ENCODE data around the gene DHDDS.

Gene DHDDS

DNA sequence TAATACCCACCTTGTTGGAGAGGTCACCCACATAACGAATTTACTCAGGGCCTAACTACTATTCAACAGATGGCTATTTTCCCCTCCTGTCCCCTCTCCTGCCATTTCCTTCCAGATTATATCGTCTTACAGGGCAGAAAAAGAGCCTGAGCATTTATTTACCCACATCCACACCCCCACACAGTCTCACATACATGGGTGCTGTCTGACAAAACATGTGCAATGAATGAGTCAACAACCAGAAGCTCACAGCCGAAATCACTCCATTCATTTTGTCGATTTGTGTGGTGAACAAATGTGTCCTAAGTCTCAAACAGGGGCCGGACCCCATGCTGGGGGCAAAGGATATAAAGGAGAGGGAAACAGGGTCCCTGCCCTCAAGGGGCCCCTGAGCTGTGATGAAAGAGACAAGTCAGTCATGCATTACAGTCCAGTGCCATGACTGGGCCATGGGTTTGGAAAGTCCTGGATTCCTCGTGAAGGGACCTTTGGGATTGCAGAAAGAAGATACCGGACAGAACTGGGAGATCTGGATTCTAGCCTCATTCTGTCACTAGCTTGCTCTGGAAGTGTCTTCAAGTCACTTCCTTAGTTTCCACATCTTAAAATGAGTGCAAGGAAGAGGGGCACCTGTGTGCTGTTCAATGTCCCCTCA is 43.2 kb upstream of the DHDDS start:
- no peak overlapping the region for H3K4me2 ChIP-seq (ENCODE audit: insufficient read depth, low read length, poor library complexity, severe bottlenecking)
- peak overlapping the region; percentile 68 for H2BK5ac ChIP-seq (ENCODE audit: low read length)
- no peak overlapping the region for H3K23ac ChIP-seq (ENCODE audit: low read depth, low read length, poor library complexity)
- no peak overlapping the region for H3K14ac ChIP-seq (ENCODE audit: low read length)
- no peak overlapping the region for H3K18ac ChIP-seq (ENCODE audit: low read length)
- H3K27me3 ChIP-seq (ENCODE audit: control insufficient read depth in 3 of 3, insufficient read depth in 3 of 3, low read depth in 1 of 3, low read length in 3 of 3): no peaks in the 10 kb centered on the region
- H3K9me3 ChIP-seq (replicated peaks in 1 of 2; ENCODE audit: control insufficient read depth in 2 of 2, insufficient read depth in 1 of 2, low read depth in 1 of 2, low read length in 2 of 2): no peaks in the 10 kb centered on the region
- H4K8ac ChIP-seq (ENCODE audit: low read depth, low read length): no peak overlapping the region
- H2AK5ac ChIP-seq (ENCODE audit: low read depth, low read length): peak overlapping the region; percentile 59
- no peak overlapping the region for H3K4ac ChIP-seq (ENCODE audit: low read length)
- no peak overlapping the region for H3K27ac ChIP-seq (replicated peaks; ENCODE audit: low read length)
- no peak for DNase-seq (ENCODE audit: low spot score)
- H2BK15ac ChIP-seq (ENCODE audit: low read length): peak overlapping the region; percentile 46
- no peaks in the 10 kb centered on the region for H3K36me3 ChIP-seq (replicated peaks in 1 of 2; ENCODE audit: control insufficient read depth in 2 of 2, insufficient read depth in 2 of 2, low read length in 2 of 2)
- H3K79me1 ChIP-seq (ENCODE audit: low read depth, low read length): no peaks in the 10 kb centered on the region
- H2BK12ac ChIP-seq (ENCODE audit: low read length): no peak overlapping the region
- no peak overlapping the region for H3K9ac ChIP-seq (ENCODE audit: low read depth, low read length, poor library complexity)
- peak overlapping the region; percentile 31 for H2AFZ ChIP-seq (ENCODE audit: low read length)
- H2BK120ac ChIP-seq (ENCODE audit: low read depth, low read length): no peak overlapping the region
- H4K91ac ChIP-seq (ENCODE audit: low read depth, low read length, poor library complexity): no peak overlapping the region
- no CpG with 5 or more reads among the region's 7 CpGs for WGBS, 2 donors (ENCODE audit: extremely low coverage in 2 of 2, insufficient read length in 2 of 2, insufficient replicate concordance in 1 of 2)
- H3K4me1 ChIP-seq (ENCODE audit: control insufficient read depth in 2 of 2, insufficient read depth in 1 of 2, low read depth in 1 of 2, low read length in 2 of 2): peaks cover 14 to 23% of the 10 kb centered on the region in 2 donors
- no peak overlapping the region for H3K4me3 ChIP-seq (ENCODE audit: low read length in 2 of 2)

DNA sequence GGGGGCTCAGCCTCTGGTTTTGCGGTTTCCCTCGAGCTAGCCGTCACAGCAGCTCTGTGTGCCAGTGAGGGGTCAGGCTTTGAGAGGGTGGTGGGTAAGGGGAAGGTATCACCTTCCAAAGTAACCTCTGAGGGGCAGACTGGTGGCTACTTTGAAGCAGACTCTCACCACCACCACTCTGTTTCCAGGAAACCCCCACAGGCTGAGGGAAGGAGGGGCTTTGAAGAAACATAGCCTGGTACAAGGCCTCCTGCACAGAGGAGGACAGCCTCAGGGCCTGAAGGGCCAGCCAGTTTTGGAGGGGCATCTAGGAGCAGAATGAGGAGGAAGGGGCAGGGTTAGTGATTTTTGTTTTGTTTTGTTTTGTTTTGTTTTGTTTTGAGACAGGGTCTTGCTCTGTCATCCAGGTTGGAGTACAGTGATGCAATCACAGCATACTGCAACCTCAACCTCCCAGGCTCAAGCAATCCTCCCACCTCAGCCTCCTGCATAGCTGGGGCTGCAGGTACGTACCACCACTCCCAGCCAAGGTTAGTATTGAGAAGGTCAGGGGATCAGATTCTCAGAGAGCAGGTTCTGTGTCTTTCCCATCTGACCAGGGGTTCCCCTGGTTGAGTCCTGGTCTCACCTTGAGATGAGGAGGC is 42.4 kb upstream of the DHDDS start:
- no peak overlapping the region for H2BK120ac ChIP-seq (ENCODE audit: low read depth, low read length)
- no peak overlapping the region for H3K9ac ChIP-seq (ENCODE audit: low read depth, low read length, poor library complexity)
- H3K9me3 ChIP-seq (replicated peaks in 1 of 2; ENCODE audit: control insufficient read depth in 2 of 2, insufficient read depth in 1 of 2, low read depth in 1 of 2, low read length in 2 of 2): no peaks in the 10 kb centered on the region
- no peak overlapping the region for H3K4ac ChIP-seq (ENCODE audit: low read length)
- H4K8ac ChIP-seq (ENCODE audit: low read depth, low read length): peak overlapping the region; percentile 56
- WGBS, 2 donors (ENCODE audit: extremely low coverage in 2 of 2, insufficient read length in 2 of 2, insufficient replicate concordance in 1 of 2): no CpG with 5 or more reads among the region's 4 CpGs
- no peaks in the 10 kb centered on the region for H3K79me1 ChIP-seq (ENCODE audit: low read depth, low read length)
- H2AFZ ChIP-seq (ENCODE audit: low read length): peak overlapping the region; percentile 31
- H3K27ac ChIP-seq (replicated peaks; ENCODE audit: low read length): no peak overlapping the region
- H2AK5ac ChIP-seq (ENCODE audit: low read depth, low read length): peak overlapping the region; percentile 59
- H4K91ac ChIP-seq (ENCODE audit: low read depth, low read length, poor library complexity): no peak overlapping the region
- H3K36me3 ChIP-seq (replicated peaks in 1 of 2; ENCODE audit: control insufficient read depth in 2 of 2, insufficient read depth in 2 of 2, low read length in 2 of 2): no peaks in the 10 kb centered on the region
- H3K18ac ChIP-seq (ENCODE audit: low read length): peak overlapping the region; percentile 30
- H2BK12ac ChIP-seq (ENCODE audit: low read length): no peak overlapping the region
- H3K4me1 ChIP-seq (ENCODE audit: control insufficient read depth in 2 of 2, insufficient read depth in 1 of 2, low read depth in 1 of 2, low read length in 2 of 2): peaks cover 14 to 23% of the 10 kb centered on the region in 2 donors
- H3K4me3 ChIP-seq (ENCODE audit: low read length in 2 of 2): no peak overlapping the region
- no peak for DNase-seq (ENCODE audit: low spot score)
- H2BK5ac ChIP-seq (ENCODE audit: low read length): peak overlapping the region; percentile 68
- H3K23ac ChIP-seq (ENCODE audit: low read depth, low read length, poor library complexity): peak overlapping the region; percentile 6
- no peak overlapping the region for H3K14ac ChIP-seq (ENCODE audit: low read length)
- no peaks in the 10 kb centered on the region for H3K27me3 ChIP-seq (ENCODE audit: control insufficient read depth in 3 of 3, insufficient read depth in 3 of 3, low read depth in 1 of 3, low read length in 3 of 3)
- H3K4me2 ChIP-seq (ENCODE audit: insufficient read depth, low read length, poor library complexity, severe bottlenecking): no peak overlapping the region
- peak overlapping the region; percentile 46 for H2BK15ac ChIP-seq (ENCODE audit: low read length)

DNA sequence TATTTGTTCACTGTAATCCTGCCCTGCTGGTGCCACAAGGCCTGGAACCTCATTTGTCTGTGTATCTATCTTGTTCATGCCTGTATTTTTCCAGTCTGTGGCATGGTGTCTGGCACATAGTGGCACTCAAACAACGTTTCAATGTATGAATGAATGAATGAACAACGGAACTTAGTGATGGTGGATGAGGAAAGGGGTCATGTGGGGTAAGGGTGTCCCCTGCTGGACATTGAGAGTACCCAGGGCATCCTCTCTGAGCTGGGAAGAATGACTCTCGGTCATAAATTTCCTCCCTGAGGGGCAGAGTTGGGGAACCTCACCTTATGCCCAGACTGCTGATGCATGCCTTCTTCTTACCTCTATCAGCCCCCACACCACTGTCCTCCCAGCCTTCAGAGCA is 40.7 kb upstream of the DHDDS start:
- H3K79me1 ChIP-seq (ENCODE audit: low read depth, low read length): no peaks in the 10 kb centered on the region
- no peak overlapping the region for H3K9ac ChIP-seq (ENCODE audit: low read depth, low read length, poor library complexity)
- WGBS, 2 donors (ENCODE audit: extremely low coverage in 2 of 2, insufficient read length in 2 of 2, insufficient replicate concordance in 1 of 2): no CpG with 5 or more reads among the region's 3 CpGs
- no peak overlapping the region for H3K23ac ChIP-seq (ENCODE audit: low read depth, low read length, poor library complexity)
- no peak overlapping the region for H3K14ac ChIP-seq (ENCODE audit: low read length)
- H4K91ac ChIP-seq (ENCODE audit: low read depth, low read length, poor library complexity): no peak overlapping the region
- no peak overlapping the region for H2BK5ac ChIP-seq (ENCODE audit: low read length)
- H2AK5ac ChIP-seq (ENCODE audit: low read depth, low read length): no peak overlapping the region
- peaks cover 17 to 23% of the 10 kb centered on the region in 2 donors for H3K4me1 ChIP-seq (ENCODE audit: control insufficient read depth in 2 of 2, insufficient read depth in 1 of 2, low read depth in 1 of 2, low read length in 2 of 2)
- no peaks in the 10 kb centered on the region for H3K36me3 ChIP-seq (replicated peaks in 1 of 2; ENCODE audit: control insufficient read depth in 2 of 2, insufficient read depth in 2 of 2, low read length in 2 of 2)
- H3K4me2 ChIP-seq (ENCODE audit: insufficient read depth, low read length, poor library complexity, severe bottlenecking): no peak overlapping the region
- H2BK15ac ChIP-seq (ENCODE audit: low read length): no peak overlapping the region
- H4K8ac ChIP-seq (ENCODE audit: low read depth, low read length): no peak overlapping the region
- peaks cover 0 to 2% of the 10 kb centered on the region in 2 donors for H3K9me3 ChIP-seq (replicated peaks in 1 of 2; ENCODE audit: control insufficient read depth in 2 of 2, insufficient read depth in 1 of 2, low read depth in 1 of 2, low read length in 2 of 2)
- H3K4me3 ChIP-seq (ENCODE audit: low read length in 2 of 2): no peak overlapping the region
- no peak overlapping the region for H3K4ac ChIP-seq (ENCODE audit: low read length)
- no peak overlapping the region for H2BK120ac ChIP-seq (ENCODE audit: low read depth, low read length)
- H2BK12ac ChIP-seq (ENCODE audit: low read length): no peak overlapping the region
- DNase-seq (ENCODE audit: low spot score): no peak
- H3K18ac ChIP-seq (ENCODE audit: low read length): no peak overlapping the region
- H2AFZ ChIP-seq (ENCODE audit: low read length): peak overlapping the region; percentile 2
- no peak overlapping the region for H3K27ac ChIP-seq (replicated peaks; ENCODE audit: low read length)
- H3K27me3 ChIP-seq (ENCODE audit: control insufficient read depth in 3 of 3, insufficient read depth in 3 of 3, low read depth in 1 of 3, low read length in 3 of 3): no peaks in the 10 kb centered on the region

DNA sequence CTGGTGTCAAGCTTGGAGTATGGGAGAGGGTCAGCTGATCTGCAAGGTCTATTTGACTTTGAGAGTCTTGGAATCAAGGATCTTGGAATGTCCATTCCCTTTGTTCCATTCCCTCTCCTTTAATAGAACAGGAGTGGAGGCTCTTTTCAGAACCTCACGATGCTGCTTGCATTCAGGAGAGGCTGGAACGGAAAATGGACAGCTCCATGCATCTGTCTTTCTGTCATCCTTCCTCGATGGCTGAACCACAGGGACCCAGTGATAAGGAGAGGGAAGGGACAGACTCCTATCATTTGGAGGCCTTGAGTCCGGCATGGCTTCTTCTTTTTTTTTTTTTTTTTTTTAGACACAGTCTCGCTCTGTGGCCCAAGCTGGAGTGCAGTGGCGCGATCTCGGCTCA is 36.4 kb upstream of the DHDDS start:
- H2BK15ac ChIP-seq (ENCODE audit: low read length): no peak overlapping the region
- H3K4me1 ChIP-seq (ENCODE audit: control insufficient read depth in 2 of 2, insufficient read depth in 1 of 2, low read depth in 1 of 2, low read length in 2 of 2): peaks cover 10 to 11% of the 10 kb centered on the region in 2 donors
- no peak for DNase-seq (ENCODE audit: low spot score)
- H2BK120ac ChIP-seq (ENCODE audit: low read depth, low read length): no peak overlapping the region
- WGBS, 2 donors (ENCODE audit: extremely low coverage in 2 of 2, insufficient read length in 2 of 2, insufficient replicate concordance in 1 of 2): no CpG with 5 or more reads among the region's 8 CpGs
- H2AK5ac ChIP-seq (ENCODE audit: low read depth, low read length): no peak overlapping the region
- no peak overlapping the region for H2BK12ac ChIP-seq (ENCODE audit: low read length)
- no peaks in the 10 kb centered on the region for H3K27me3 ChIP-seq (ENCODE audit: control insufficient read depth in 3 of 3, insufficient read depth in 3 of 3, low read depth in 1 of 3, low read length in 3 of 3)
- H3K18ac ChIP-seq (ENCODE audit: low read length): no peak overlapping the region
- no peak overlapping the region for H3K4ac ChIP-seq (ENCODE audit: low read length)
- no peak overlapping the region for H3K9ac ChIP-seq (ENCODE audit: low read depth, low read length, poor library complexity)
- no peak overlapping the region for H2AFZ ChIP-seq (ENCODE audit: low read length)
- H4K91ac ChIP-seq (ENCODE audit: low read depth, low read length, poor library complexity): no peak overlapping the region
- no peak overlapping the region for H3K27ac ChIP-seq (replicated peaks; ENCODE audit: low read length)
- H4K8ac ChIP-seq (ENCODE audit: low read depth, low read length): no peak overlapping the region
- no peak overlapping the region for H2BK5ac ChIP-seq (ENCODE audit: low read length)
- H3K14ac ChIP-seq (ENCODE audit: low read length): no peak overlapping the region
- no peaks in the 10 kb centered on the region for H3K79me1 ChIP-seq (ENCODE audit: low read depth, low read length)
- H3K4me2 ChIP-seq (ENCODE audit: insufficient read depth, low read length, poor library complexity, severe bottlenecking): no peak overlapping the region
- H3K36me3 ChIP-seq (replicated peaks in 1 of 2; ENCODE audit: control insufficient read depth in 2 of 2, insufficient read depth in 2 of 2, low read length in 2 of 2): no peaks in the 10 kb centered on the region
- H3K4me3 ChIP-seq (ENCODE audit: low read length in 2 of 2): no peak overlapping the region
- peaks cover 0 to 2% of the 10 kb centered on the region in 2 donors for H3K9me3 ChIP-seq (replicated peaks in 1 of 2; ENCODE audit: control insufficient read depth in 2 of 2, insufficient read depth in 1 of 2, low read depth in 1 of 2, low read length in 2 of 2)
- no peak overlapping the region for H3K23ac ChIP-seq (ENCODE audit: low read depth, low read length, poor library complexity)
